ENCODE results near the gene TP53I13. TPM values are rescaled to one million over a fixed set of nuclear protein-coding genes. Genes with fewer than 3 reads are reported as not detected.

The TP53I13 gene
- total and polyA plus RNA-seq, 11 donors, result 23.8 to 93.0 (median 42.7) TPM

DNA sequence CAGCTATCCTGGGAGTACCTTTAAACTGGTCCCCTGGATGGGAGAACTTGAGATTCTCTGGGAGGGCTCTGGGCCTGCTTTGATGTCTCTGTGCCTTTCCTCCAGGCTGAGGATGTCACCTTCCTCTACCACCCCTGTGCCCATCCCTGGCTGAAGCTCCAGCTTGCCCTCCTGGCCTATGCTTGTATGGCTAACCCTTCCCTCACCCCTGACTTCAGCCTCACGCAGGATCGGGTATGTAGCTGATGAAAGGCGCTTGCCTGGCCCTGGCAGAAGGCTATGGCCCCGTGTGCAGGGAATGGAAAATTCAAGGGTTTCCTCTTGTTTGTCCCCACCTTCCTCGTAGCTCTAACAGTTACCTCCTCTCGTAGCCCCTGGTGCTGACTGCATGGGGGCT, 3.0 kb downstream of the TP53I13 start:
- Histone ChIP-seq H3K27ac (peak overlapping the region in 5 of 12 donors; percentile 17 to 69 (median 60)), H3K4me3 (no peak overlapping the region), H3K9me3 (no peaks in the 10 kb centered on the region), H3K36me3 (peaks cover 0 to 34% (median 30%) of the 10 kb centered on the region in 9 donors), H3K4me1 (peaks cover 5 to 60% (median 32%) of the 10 kb centered on the region in 12 donors), H3K27me3 (no peaks in the 10 kb centered on the region)
- DNase-seq (peak in 2 of 5 donors; percentile 6 to 21), ATAC-seq (no peak)
- intact Hi-C loops (cut with DNase I), result loop anchor here in 1 of 10 donors (10.0 kb wide), 1 partner anchor 523 kb away; no protein-coding TSS in a partner anchor
- 83 to 88% (median 88%) methylated on average over 6 of the region's 6 CpGs for WGBS, 4 donors
- TF ChIP-seq CTCF (IDR thresholded peaks at IDR 0.05) (no peak), POLR2A (IDR thresholded peaks at IDR 0.05) (no peak)

GRCh38 chr17:29571883-29572681, 3.6 kb downstream of the TP53I13 start:
- WGBS, 4 donors, result 34 to 51% (median 41%) methylated on average over 18 to 30 of the region's 30 CpGs
- H3K36me3 ChIP-seq, result peaks cover 0 to 40% (median 36%) of the 10 kb centered on the region in 9 donors
- H3K27me3 ChIP-seq, result no peaks in the 10 kb centered on the region
- peak overlapping the region; percentile 17 to 70 (median 58) for H3K27ac ChIP-seq
- peak in 2 of 5 donors; percentile 21 to 52 for DNase-seq
- ATAC-seq, result peak in 3 of 4 donors; percentile 9 to 37 (median 22)
- intact Hi-C loops (cut with DNase I), result loop anchor here in 1 of 10 donors (10.0 kb wide), 1 partner anchor 523 kb away; no protein-coding TSS in a partner anchor
- H3K4me1 ChIP-seq, result peaks cover 5 to 54% (median 31%) of the 10 kb centered on the region in 12 donors
- TF ChIP-seq CTCF (IDR thresholded peaks at IDR 0.05), result no peak
- no peak for TF ChIP-seq POLR2A (IDR thresholded peaks at IDR 0.05)
- no peaks in the 10 kb centered on the region for H3K9me3 ChIP-seq
- peak overlapping the region in 11 of 12 donors; percentile 5 to 49 (median 45) for H3K4me3 ChIP-seq

DNA sequence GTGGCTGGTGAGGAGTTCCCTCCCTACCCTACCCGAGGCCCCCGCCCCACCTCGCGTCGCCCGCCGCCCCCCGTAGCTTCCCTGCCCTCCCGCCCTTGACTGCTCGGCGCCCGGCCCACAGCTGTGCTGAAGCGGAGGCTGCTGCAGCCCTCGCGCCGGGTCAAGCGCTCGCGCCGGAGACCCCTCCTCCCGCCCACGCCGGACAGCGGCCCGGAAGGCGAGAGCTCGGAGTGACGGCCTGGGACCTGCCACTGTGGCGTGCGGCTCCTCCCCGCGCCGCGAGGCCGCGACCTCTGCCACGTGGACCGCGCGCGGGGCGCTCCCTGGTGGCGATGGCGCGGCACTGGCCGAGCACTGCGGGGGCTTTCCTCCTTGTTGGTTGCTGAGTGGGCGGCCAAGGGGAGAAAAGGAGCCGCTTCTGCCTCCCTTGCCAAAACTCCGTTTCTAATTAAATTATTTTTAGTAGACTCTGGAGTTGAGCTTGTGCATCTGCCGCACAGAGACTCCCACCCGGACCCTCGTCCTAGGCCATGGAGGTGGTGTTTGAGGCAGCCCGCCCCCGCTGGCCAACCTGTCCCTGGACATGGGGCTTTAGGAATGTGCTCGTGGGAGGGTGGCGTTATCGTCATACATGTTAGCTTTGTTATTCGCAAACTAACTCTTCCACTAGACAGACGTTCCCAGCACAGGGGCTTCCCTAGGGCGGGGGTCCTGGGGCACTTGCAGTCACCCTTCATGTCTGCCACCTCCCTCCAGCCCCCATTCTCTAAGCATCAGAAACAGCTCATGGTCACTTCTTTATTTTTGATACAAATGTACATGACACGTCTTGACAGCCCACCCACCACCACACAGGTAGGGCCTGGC, 4.4 kb downstream of the TP53I13 start:
- ATAC-seq (peak in 3 of 4 donors; percentile 37 to 62 (median 61)), DNase-seq (peak; percentile 79 to 89 (median 80))
- peaks cover 5 to 46% (median 31%) of the 10 kb centered on the region in 12 donors for H3K4me1 ChIP-seq
- peaks cover 0 to 48% (median 45%) of the 10 kb centered on the region in 9 donors for H3K36me3 ChIP-seq
- intact Hi-C loops (cut with DNase I), result loop anchor here in 1 of 10 donors (10.0 kb wide), 1 partner anchor 522 kb away; no protein-coding TSS in a partner anchor
- H3K4me3 ChIP-seq, result peak overlapping the region in 11 of 12 donors; percentile 5 to 49 (median 45)
- H3K27me3 ChIP-seq, result no peaks in the 10 kb centered on the region
- TF ChIP-seq POLR2A (IDR thresholded peaks at IDR 0.05) (peak in 1 of 2 donors; percentile 21), CTCF (IDR thresholded peaks at IDR 0.05) (peak; percentile 51 to 94 (median 82))
- WGBS, 4 donors, result 19 to 46% (median 21%) methylated on average over 19 to 62 of the region's 62 CpGs
- H3K27ac ChIP-seq, result peak overlapping the region in 11 of 12 donors; percentile 17 to 70 (median 60)
- no peaks in the 10 kb centered on the region for H3K9me3 ChIP-seq
